GM23338 (cell line): ENCODE data around the gene CTF1. TPM values are rescaled to one million over a fixed set of nuclear protein-coding genes. Genes with fewer than 3 reads are reported as not detected.
"Not testable (repeated sequence)": the region's sequence is repeated elsewhere in the genome, so short reads cannot be mapped to it uniquely, and the experiment has no call there.

Experiments
- ATAC-seq: fragments of 200-7000 bp; cut with Tn5 transposase; 3 replicates; pipeline ENCODE4 v1.9.1; 2020
- DNase-seq: peaks from one replicate; pipeline ENCODE4 v3.0.0-alpha.2; 2015; ENCODE audit warnings: low spot score
- H2AFZ ChIP-seq: fragments of 200-600 bp; sonication (generic); 2 replicates; pipeline ENCODE4 v1.8.0; 2016; ENCODE audit warnings: antibody characterized with exemption, mild to moderate bottlenecking, moderate library complexity
- H3F3A ChIP-seq: fragments of 200-600 bp; sonication (generic); replicated peaks from 2 replicates; pipeline ENCODE4 v1.8.0; 2017; ENCODE audit warnings: antibody characterized with exemption, mixed run types, low read depth
- H3K27ac ChIP-seq: fragments of 200-600 bp; sonication (generic); 2 replicates; pipeline ENCODE4 v1.6.1; 2016; ENCODE audit warnings: low read depth
- H3K27me3 ChIP-seq: fragments of 200-600 bp; sonication (generic); 2 replicates; pipeline ENCODE4 v1.8.0; 2016; ENCODE audit warnings: mild to moderate bottlenecking, mixed run types, moderate library complexity; ENCODE audit not compliant: insufficient read depth
- H3K36me3 ChIP-seq: fragments of 200-600 bp; sonication (generic); 2 replicates; pipeline ENCODE4 v1.8.0; 2016; ENCODE audit warnings: mild to moderate bottlenecking; ENCODE audit not compliant: insufficient read depth
- H3K4me1 ChIP-seq: fragments of 200-600 bp; sonication (generic); 2 replicates; pipeline ENCODE4 v1.8.0; 2016; ENCODE audit warnings: mild to moderate bottlenecking, moderate library complexity; ENCODE audit not compliant: insufficient read depth
- H3K4me2 ChIP-seq: fragments of 200-600 bp; sonication (generic); 2 replicates; pipeline ENCODE4 v1.7.1; 2017; ENCODE audit warnings: mixed run types
- H3K4me3 ChIP-seq: fragments of 200-600 bp; sonication (generic); 2 replicates; pipeline ENCODE4 v1.6.1; 2016; ENCODE audit warnings: mixed run types
- H3K79me2 ChIP-seq: fragments of 200-600 bp; sonication (generic); replicated peaks from 2 replicates; pipeline ENCODE4 v1.8.0; 2017; ENCODE audit warnings: mild to moderate bottlenecking; ENCODE audit not compliant: insufficient read depth
- H3K9me2 ChIP-seq: fragments of 200-600 bp; sonication (generic); 2 replicates; pipeline ENCODE4 v1.8.0; 2017; ENCODE audit not compliant: insufficient read depth
- H4K20me1 ChIP-seq: fragments of 200-600 bp; sonication (generic); replicated peaks from 2 replicates; pipeline ENCODE4 v1.8.0; 2017; ENCODE audit warnings: mild to moderate bottlenecking; ENCODE audit not compliant: insufficient read depth
- H3K27ac Mint-ChIP-seq: 2 replicates; pipeline ENCODE4 v1.8.0; 2020; ENCODE audit warnings: inconsistent platforms, mild to moderate bottlenecking, moderate library complexity, mixed read lengths
- H3K27me3 Mint-ChIP-seq: 3 replicates; pipeline ENCODE4 v1.8.0; 2022; ENCODE audit warnings: low read depth, mild to moderate bottlenecking, moderate library complexity, mixed read lengths, inconsistent platforms; ENCODE audit not compliant: insufficient read depth, poor library complexity
- H3K36me3 Mint-ChIP-seq: 3 replicates; pipeline ENCODE4 v1.8.0; 2021; ENCODE audit warnings: low read depth, mild to moderate bottlenecking, inconsistent platforms, moderate library complexity, mixed read lengths
- H3K4me1 Mint-ChIP-seq: 3 replicates; pipeline ENCODE4 v1.8.0; 2020; ENCODE audit warnings: mild to moderate bottlenecking, inconsistent platforms, mixed read lengths
- H3K4me3 Mint-ChIP-seq: 3 replicates; pipeline ENCODE4 v1.8.0; 2021; ENCODE audit warnings: moderate library complexity, mild to moderate bottlenecking, inconsistent platforms, mixed read lengths
- H3K9me3 Mint-ChIP-seq: 3 replicates; pipeline ENCODE4 v1.8.0; 2020; ENCODE audit warnings: moderate library complexity, mild to moderate bottlenecking, inconsistent platforms, mixed read lengths
- CREB1 ChIP-seq: fragments of 250-450 bp; sonication (Bioruptor Pico); IDR thresholded peaks from 2 replicates; pipeline ENCODE4 v1.5.0; 2020; ENCODE audit warnings: low read depth, mild to moderate bottlenecking, moderate library complexity
- EZH2 ChIP-seq: fragments of 200-600 bp; sonication (generic); IDR thresholded peaks from one replicate; pipeline ENCODE4 v1.8.0; 2017; ENCODE audit warnings: antibody characterized with exemption, mild to moderate bottlenecking, low read depth; ENCODE audit not compliant: unreplicated experiment
- EZH2phosphoT487 ChIP-seq: fragments of 200-600 bp; sonication (generic); IDR thresholded peaks from one replicate; pipeline ENCODE4 v1.8.1; 2018; ENCODE audit warnings: antibody characterized with exemption; ENCODE audit not compliant: unreplicated experiment
- NANOG ChIP-seq: IDR thresholded peaks from 2 replicates; pipeline ENCODE4 v1.6.1; 2016; ENCODE audit warnings: antibody characterized with exemption, borderline replicate concordance
- POLR2AphosphoS5 ChIP-seq: IDR thresholded peaks from 2 replicates; pipeline ENCODE4 v1.6.1; 2016; ENCODE audit warnings: antibody characterized with exemption, low read depth
- REST ChIP-seq: IDR thresholded peaks from one replicate; pipeline ENCODE4 v1.6.1; 2018; ENCODE audit warnings: antibody characterized with exemption; ENCODE audit not compliant: unreplicated experiment
- STAT1 ChIP-seq: IDR thresholded peaks from one replicate; pipeline ENCODE4 v1.6.1; 2016; ENCODE audit warnings: antibody characterized with exemption; ENCODE audit not compliant: unreplicated experiment
- ZNF331 ChIP-seq: fragments of 250-450 bp; sonication (Bioruptor Pico); IDR thresholded peaks from 2 replicates; pipeline ENCODE4 v1.5.0; 2020; ENCODE audit warnings: low read depth, mild to moderate bottlenecking, moderate library complexity
- polyA plus RNA-seq: library from polyadenylated mRNA; unstranded; fragments of >200 nt; fragmentation: Nextera tagmentation; extraction: Ambion mirVana; gene quantifications from 2 replicates; pipeline ENCODE4 v1.2.1, GENCODE V29; 2016
- total RNA-seq: library from RNA; depleted of rRNA; stranded (reverse); fragments of >200 nt; shearing (Covaris generic); gene quantifications from 2 replicates; pipeline ENCODE4 v1.2.3, GENCODE V29; 2014

Gene CTF1
- total and polyA plus RNA-seq, 2 experiments from 2014 or later, result 0.24 to 0.52 TPM

GRCh38 chr16:30889721-30890120, 6.7 kb upstream of the CTF1 start (continued):
- no peak for TF ChIP-seq EZH2phosphoT487
- TF ChIP-seq POLR2AphosphoS5, result no peak
- TF ChIP-seq REST, result no peak
- TF ChIP-seq CREB1 (CRISPR knock-in tag), result no peak
- TF ChIP-seq ZNF331 (CRISPR knock-in tag), result no peak

- H3K27me3 Mint-ChIP-seq, result peaks cover 19% of the 10 kb centered on the region
- H3K9me3 Mint-ChIP-seq, H3K4me3 ChIP-seq, H3K79me2 ChIP-seq, H4K20me1 ChIP-seq, H3K4me2 ChIP-seq, H3K27ac Mint-ChIP-seq, H3K4me3 Mint-ChIP-seq, DNase-seq, ATAC-seq, H3K9me2 ChIP-seq, H3K36me3 ChIP-seq, H3K27ac ChIP-seq, H2AFZ ChIP-seq: not testable (repeated sequence)
- peaks cover 26% of the 10 kb centered on the region for H3K4me1 Mint-ChIP-seq
- Histone ChIP-seq H3F3A (peaks cover 19% of the 10 kb centered on the region), H3K4me1 (peaks cover 25% of the 10 kb centered on the region), H3K27me3 (peaks cover 10% of the 10 kb centered on the region)
- H3K36me3 Mint-ChIP-seq, result peaks cover 19% of the 10 kb centered on the region
Measured at GRCh38 chr16:30891043-30891823, 5.2 kb upstream of the CTF1 start.

- Histone ChIP-seq H3F3A (peaks cover 25% of the 10 kb centered on the region), H3K27ac (no peak overlapping the region), H3K4me3 (peak overlapping the region; percentile 76), H2AFZ (no peak overlapping the region), H3K9me2 (no peaks in the 10 kb centered on the region), H3K4me1 (peaks cover 25% of the 10 kb centered on the region), H4K20me1 (no peaks in the 10 kb centered on the region), H3K36me3 (no peaks in the 10 kb centered on the region), H3K4me2 (peak overlapping the region; percentile 94), H3K79me2 (no peaks in the 10 kb centered on the region), H3K27me3 (peaks cover 10% of the 10 kb centered on the region)
- Mint-ChIP-seq H3K36me3 (peaks cover 16% of the 10 kb centered on the region), H3K9me3 (no peaks in the 10 kb centered on the region), H3K27me3 (peaks cover 21% of the 10 kb centered on the region), H3K4me3 (peak overlapping the region; percentile 72), H3K27ac (no peak overlapping the region), H3K4me1 (peaks cover 26% of the 10 kb centered on the region)
- DNase-seq, result no peak
- no peak for ATAC-seq
- TF ChIP-seq CREB1 (CRISPR knock-in tag), result no peak
- no peak for TF ChIP-seq ZNF331 (CRISPR knock-in tag)
- no peak for TF ChIP-seq EZH2
- TF ChIP-seq NANOG, result no peak
- TF ChIP-seq STAT1, result no peak
- no peak for TF ChIP-seq POLR2AphosphoS5
Measured at GRCh38 chr16:30892670-30893416, 3.6 kb upstream of the CTF1 start.
